Measurements from ENCODE around the gene ZNF862.

DNA sequence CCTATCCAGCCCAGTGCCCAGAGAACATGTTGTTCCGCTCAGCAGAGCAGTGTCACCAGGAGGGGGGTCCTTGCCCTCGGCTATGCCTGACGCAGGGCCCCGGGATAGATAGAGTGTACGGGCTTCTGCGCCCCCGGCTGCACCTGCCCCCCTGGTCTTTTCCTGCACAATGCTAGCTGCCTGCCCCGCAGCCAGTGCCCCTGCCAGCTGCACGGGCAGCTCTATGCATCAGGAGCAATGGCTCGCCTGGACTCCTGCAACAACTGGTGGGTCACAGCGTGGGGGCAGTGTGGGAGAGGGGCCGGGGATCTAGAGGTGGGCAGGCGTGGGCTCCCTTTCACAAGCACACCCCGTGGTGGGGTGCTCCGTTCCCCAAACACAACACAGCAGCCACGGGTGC lies 31.4 kb upstream of the ZNF862 start:
- TF ChIP-seq, protein P1, sequence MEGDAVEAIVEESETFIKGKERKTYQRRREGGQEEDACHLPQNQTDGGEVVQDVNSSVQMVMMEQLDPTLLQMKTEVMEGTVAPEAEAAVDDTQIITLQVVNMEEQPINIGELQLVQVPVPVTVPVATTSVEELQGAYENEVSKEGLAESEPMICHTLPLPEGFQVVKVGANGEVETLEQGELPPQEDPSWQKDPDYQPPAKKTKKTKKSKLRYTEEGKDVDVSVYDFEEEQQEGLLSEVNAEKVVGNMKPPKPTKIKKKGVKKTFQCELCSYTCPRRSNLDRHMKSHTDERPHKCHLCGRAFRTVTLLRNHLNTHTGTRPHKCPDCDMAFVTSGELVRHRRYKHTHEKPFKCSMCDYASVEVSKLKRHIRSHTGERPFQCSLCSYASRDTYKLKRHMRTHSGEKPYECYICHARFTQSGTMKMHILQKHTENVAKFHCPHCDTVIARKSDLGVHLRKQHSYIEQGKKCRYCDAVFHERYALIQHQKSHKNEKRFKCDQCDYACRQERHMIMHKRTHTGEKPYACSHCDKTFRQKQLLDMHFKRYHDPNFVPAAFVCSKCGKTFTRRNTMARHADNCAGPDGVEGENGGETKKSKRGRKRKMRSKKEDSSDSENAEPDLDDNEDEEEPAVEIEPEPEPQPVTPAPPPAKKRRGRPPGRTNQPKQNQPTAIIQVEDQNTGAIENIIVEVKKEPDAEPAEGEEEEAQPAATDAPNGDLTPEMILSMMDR (IDR thresholded peaks at IDR 0.05) = no peak
- TF ChIP-seq POLR2A (IDR thresholded peaks at IDR 0.05) = no peak
- TF ChIP-seq EP300 (IDR thresholded peaks at IDR 0.05) = no peak
